DMS79 (cell line): ENCODE results near the gene SOX10.
A peak's percentile ranks its signal among the peaks of the same experiment; 100 is the strongest.
"Not testable (repeated sequence)": the region's sequence is repeated elsewhere in the genome, so short reads cannot be mapped to it uniquely, and the experiment has no call there.

Source experiments
- DNase-seq: peaks from one replicate; lab custom pipeline; 2025; lab: John Stamatoyannopoulos, UW

SOX10 gene

GRCh38 chr22:37959231-37959825, 25.0 kb downstream of the SOX10 start:
- DNase-seq: no peak

GRCh38 chr22:37957232-37957631, 27.1 kb downstream of the SOX10 start:
- no peak for DNase-seq

- not testable (repeated sequence) for DNase-seq
Observed at GRCh38 chr22:37955825-37956397, 28.4 kb downstream of the SOX10 start.

DNA sequence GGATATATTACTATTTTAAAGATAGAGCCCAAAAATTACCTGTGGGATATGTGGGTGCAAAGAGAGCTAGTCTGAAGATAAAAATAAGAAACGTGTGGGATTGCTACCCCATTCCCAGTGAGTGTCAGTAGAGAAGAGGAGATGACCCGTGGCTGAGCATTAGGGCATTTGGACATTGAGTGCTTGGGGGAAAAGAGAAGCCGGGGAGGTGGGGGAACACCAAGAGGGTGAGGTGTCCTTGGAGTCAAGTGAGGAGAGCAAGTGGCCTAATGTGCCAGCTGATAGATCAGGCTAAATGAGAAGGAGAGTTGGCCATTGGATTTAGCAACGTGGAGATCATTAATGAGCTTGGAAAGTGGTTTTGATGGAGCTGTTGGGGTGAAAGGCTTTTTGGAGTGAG, 29.7 kb downstream of the SOX10 start:
- DNase-seq: no peak

DNA sequence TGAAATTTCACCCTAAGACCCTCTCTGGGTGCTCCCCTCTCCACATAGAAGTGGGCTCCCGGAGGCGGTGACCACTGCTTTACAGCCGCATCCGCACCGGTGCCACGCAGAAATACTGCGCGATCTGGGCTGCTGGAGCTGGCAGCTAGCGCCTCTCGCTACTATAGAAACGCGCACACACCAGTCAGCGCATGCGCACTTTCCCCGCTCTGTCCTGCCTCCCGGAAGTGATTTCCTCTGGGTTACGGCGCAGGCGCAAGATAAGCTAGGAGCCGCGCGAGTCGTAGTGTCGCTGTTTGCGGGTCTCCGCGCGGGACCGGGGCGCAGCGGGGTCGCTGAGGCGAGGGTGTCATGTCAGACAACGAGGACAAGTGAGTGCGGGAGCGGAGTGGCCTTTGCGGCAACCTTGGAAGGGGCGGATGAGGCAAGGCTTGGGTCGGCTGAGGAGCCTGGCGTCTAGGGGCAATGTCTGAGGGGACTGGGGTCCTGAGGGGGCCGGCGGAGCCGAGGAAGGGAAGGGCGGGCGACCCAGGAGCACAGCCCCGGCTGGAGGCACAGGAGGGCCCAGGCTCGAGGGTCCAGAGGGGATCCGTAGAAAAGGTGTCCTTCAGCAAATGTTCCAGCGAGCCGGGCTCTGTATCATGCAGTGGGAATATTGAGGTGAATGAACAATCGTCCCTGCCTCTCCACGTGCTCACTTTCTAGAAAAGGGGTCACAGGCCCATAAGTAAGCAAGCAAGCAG, 30.7 kb downstream of the SOX10 start, which contains the start of the genes C22orf23 and POLR2F:
C22orf23 (minus strand) TSS at position 165 of the 743 bp plus-strand sequence. CDS start 452 bp downstream, outside the sequence.
POLR2F (plus strand) TSS at position 263 of the 743 bp plus-strand sequence; CDS start at position 352, 89 bp downstream.
- peak; percentile 39 for DNase-seq

DNA sequence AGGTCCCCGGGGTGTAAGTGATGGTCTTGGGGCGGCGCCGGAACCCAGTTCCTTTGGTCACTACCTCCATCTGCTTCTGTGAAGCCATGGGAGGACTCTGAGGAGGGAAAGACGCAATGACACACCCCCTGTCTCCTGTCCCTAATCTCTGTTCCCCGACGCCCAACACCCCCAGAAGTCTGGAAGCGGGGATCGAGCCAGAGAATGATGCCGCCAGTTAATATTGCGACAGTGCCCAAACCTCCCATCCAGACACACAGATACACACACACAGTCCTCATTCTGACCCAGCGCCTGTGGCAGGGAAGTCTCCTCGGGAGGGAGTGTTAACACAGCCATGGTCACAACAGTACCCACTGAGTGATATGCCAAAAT, 31.3 kb downstream of the SOX10 start:
- no peak for DNase-seq

GRCh38 chr22:37952629-37953028, 31.7 kb downstream of the SOX10 start:
- not testable (repeated sequence) for DNase-seq

DNA sequence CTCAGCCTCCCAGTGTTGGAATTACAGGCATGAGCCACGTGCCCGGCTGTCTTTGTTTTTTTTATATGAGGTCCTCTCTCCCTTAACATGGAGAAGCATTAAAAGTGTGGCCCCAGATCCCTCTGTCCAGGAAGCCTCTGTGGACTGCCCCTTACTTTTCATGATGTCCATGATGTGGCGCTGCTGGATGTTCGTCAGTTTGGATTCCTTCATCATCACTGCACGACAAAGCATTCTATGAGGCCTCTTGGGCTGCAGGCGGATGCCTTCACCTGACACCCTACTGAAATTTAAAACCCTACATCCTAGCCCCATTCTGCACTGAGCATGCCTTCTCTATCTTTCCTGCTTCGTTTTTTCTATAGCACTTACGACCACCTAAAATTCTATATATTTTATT, 33.0 kb downstream of the SOX10 start:
- no peak for DNase-seq

DNA sequence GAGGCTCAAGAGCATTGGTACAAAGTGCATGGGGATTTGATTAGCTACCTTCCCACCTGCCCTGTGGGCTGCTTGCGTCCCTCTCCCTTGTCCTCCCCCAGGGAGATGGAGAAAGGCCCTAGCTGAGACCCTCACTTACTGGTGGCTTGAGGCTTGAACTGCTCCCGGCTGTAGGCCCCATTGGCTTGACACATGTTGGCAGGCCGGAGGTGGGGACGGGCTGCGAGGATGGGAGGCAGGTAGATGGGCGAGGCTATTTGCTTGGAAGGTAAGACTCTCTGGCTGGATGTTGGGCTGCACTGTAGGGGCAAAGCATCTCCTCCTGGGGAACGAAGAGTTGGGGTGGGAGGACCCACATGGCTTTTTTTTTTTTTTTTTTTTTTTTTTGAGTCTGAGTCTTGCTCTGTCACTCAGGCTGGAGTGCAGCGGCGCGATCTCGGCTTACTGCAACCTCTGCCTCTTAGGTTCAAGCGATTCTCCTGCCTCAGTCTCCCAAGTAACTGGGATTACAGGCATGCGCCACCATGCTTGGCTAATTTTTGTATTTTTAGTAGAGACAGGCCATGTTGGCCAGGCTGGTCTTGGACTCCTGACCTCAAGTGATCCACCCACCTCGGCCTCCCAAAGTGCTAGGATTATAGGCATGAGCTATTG, 37.1 kb downstream of the SOX10 start:
- not testable (repeated sequence) for DNase-seq

DNA sequence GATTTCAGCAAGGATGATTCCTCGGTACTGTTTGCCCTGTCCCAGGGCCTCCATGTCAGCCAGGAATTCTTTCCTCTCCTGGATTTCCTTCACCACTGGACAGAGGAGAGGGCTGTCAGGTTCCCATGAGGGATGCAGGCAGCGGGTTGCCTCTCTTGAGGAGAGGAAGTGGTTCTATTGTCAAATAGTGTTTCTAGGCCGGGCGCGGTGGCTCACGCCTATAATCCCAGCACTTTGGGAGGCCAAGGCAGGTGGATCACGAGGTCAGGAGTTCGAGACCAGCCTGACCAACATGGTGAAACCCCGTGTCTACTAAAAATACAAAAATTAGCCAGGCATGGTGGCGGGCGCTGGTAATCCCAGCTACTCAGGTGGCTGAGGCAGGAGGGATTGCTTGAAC, 39.9 kb downstream of the SOX10 start:
- DNase-seq: not testable (repeated sequence)

- no peak for DNase-seq
Observed at GRCh38 chr22:37943825-37944198, 40.5 kb downstream of the SOX10 start.

DNA sequence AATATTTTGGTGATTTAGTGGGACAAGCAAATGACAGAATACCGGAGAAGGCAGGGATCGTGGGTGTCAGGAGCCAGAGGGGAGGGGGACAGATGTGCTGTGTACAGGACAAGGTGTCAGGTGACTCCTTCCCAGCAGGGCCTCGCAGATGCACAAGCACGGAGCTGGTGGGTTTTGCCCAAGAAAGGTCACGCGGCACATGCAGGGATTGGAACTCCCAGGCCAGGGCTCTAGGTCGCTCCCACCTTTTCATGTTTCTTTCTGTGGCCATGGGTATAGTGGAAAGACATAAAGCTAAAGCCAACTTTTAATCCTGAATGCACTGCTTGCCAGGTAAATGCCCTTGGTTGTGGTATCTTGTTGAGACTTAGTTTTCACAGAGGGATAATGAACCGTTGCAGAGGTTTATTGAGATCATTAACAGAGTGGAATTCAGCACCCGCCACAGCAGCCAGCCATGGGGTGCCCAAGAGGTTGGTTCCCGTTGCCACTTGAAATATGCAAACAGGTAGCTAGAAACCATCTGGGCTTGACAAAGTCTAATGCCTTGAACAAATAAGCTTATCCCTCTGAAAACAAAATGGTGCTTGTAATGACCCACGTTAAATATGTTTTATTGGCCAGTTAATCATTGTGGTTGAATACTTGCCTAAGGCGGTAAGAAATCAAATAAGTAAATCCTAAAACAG, 41.1 kb downstream of the SOX10 start:
- peak; percentile 52 for DNase-seq

GRCh38 chr22:37942133-37942532, 42.2 kb downstream of the SOX10 start:
- DNase-seq: no peak

- no peak for DNase-seq
Observed at GRCh38 chr22:37940698-37941376, 43.5 kb downstream of the SOX10 start.

- DNase-seq: no peak
Observed at GRCh38 chr22:37933711-37934376, 50.5 kb downstream of the SOX10 start.

DNA sequence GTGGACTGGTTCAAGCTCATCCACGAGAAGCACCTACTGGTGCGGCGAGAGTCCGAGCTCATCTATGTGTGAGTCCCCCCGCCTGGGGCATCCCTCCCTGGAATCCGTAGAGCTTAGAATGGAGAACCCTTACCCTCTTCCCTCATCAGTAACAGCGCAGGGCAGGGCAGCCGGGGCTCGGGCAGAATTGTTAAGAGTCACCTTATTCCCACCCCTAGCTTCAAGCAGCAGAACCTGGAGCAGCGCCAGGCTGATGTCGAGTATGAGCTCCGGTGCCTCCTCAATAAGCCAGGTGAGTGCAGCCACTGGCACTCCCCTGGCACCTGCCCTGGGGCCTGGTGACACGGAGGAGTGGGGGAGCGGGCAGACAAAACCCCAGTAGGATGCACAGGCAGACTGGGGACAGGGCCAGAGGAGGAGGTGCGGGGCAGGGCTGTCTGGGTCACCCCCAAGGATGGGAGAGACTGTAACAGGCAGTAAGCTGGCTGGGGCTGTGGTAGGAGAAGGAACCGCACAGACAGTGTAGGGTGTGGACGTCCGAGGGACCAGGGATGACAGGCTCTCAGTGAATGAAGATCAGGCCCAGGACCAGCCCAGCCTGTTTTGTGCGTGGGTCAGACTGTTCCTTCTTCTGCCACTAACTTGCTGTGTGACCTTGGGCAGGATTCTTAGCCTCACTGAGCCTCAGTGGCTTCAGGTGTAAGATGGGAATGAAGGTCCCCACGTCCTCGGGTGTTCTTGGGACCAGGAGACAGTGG, 51.4 kb downstream of the SOX10 start:
- DNase-seq: peak; percentile 73

DNA sequence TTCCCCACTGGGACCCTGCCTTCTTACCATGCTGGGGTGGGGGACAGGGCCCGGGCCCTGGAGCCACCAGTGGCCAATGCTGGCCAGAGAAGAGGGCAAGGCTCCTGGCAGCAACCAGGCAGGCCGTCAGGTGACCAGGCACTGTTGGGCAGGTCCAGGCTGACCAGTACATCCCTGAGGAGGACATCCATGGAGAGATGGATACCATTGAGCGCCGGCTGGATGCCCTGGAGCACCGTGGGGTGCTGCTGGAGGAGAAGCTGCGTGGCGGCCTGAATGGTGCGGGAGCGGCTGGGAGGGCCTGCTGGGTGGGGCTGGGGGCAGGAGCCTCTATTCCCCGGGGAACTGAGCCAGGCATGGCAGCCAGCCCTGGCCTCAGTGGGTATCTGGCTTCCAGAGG, 52.0 kb downstream of the SOX10 start:
- no peak for DNase-seq

DNA sequence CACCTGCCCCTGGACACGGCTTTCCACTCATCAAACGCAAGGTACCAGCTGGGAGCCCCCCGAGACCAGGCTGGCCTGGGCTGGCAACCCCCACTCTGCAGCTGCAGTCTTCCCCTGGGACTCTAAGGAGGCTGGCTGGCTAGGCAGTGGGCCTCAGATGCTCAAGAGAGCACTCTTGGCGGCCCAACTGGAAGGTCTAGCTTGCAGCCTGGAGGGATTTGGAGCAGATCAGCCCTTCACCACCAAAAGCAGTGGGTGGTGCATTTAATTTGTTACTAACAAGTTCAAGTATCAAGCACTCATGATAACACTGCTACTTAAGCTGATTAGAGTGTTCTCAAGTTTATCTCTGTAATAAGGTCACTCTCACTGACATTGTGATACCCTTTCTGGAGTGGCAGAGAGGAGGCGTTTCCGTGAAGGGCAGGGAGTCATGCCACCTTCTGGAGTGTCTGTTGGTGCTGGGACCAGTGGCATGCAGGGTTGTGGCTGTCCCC, 52.4 kb downstream of the SOX10 start:
- peak; percentile 84 for DNase-seq

DNA sequence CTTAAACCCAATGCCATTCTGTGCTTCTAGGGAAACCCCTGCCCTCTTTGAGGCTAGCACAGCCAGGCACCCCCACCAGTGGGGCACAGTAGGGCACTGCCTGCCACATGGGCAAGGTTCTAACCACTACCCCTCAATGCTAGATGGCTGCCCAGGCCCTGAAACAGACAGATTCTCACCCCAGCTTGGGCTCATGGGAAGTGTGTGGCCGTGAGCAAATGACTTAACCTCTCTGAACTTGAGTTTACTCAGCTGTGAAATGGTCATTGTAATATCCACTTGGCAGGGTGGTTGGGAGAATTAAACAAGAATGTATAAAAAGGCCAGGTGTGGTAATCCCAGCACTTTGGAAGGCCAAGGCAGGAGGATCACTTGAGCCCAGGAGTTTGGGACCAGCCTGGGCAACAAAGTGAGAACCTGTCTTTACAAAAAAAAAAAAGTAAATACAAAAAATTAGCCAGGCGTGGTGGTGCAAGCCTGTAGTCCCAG, 53.4 kb downstream of the SOX10 start:
- DNase-seq: no peak
